ENCODE measurements around the gene TAOK2. TPM values are rescaled to one million over a fixed set of nuclear protein-coding genes. Genes with fewer than 3 reads are reported as not detected.

Gene TAOK2
- total and polyA plus RNA-seq, 2 of the 13 experiments (the other 11 are each of a cell fraction or from before 2014, with no cell fraction given) = 17.4 to 43.2 TPM

DNA sequence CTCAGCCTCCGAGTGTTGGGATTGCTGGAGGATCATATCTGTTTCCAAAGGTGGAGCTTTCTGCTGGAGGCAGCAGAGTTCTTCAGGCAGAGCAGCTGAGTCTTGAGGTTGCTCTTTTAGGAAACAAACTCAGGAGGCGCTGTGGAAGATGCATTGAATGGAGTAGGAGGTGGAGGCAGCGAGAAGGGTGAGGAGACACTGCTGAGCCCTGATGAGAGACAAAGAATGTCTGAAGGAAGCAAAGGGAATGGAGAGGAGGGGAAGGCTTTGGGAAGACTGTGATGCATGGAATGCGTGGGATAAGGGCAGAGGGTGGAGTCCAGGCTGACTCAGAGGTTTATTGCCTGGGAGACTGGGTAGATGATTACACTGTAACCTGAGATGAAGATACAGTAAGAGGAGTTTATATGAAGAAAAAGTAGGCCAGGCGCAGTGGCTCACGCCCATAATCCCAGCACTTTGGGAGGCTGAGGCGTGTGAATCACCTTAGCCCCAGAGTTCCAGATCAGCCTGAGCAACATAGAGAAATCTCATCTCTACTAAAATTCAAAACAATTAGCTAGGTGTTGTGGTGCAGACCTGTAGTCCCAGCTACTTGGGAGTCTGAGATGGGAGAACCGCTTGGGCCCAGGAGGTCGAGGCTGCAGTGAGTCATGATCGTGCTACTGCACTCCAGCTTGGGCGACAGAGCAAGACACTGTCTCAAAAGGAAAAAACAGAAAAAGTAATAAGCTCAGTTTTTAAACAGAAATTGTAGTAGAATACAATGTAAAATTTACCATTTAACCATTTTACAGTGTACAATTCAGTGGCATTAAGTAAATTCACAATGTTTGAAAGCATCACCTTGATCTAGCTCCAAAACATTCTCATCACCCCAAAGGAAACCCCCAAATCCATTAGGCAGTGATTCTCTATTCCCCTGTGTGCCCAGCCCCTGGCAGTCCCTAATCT lies 29.5 kb upstream of the TAOK2 start (continued):
- TF ChIP-seq, protein P1, sequence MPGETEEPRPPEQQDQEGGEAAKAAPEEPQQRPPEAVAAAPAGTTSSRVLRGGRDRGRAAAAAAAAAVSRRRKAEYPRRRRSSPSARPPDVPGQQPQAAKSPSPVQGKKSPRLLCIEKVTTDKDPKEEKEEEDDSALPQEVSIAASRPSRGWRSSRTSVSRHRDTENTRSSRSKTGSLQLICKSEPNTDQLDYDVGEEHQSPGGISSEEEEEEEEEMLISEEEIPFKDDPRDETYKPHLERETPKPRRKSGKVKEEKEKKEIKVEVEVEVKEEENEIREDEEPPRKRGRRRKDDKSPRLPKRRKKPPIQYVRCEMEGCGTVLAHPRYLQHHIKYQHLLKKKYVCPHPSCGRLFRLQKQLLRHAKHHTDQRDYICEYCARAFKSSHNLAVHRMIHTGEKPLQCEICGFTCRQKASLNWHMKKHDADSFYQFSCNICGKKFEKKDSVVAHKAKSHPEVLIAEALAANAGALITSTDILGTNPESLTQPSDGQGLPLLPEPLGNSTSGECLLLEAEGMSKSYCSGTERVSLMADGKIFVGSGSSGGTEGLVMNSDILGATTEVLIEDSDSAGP (CRISPR knock-in tag; IDR thresholded peaks at IDR 0.05; ENCODE audit: borderline replicate concordance) = no peak
- TF ChIP-seq ZFP82 (CRISPR knock-in tag; IDR thresholded peaks at IDR 0.05; ENCODE audit: borderline replicate concordance) (no peak), ZNF891 (CRISPR knock-in tag; IDR thresholded peaks at IDR 0.05) (no peak), POLR2AphosphoS5 (IDR thresholded peaks at IDR 0.05; ENCODE audit: low read depth, low read length) (no peak), ZNF253 (CRISPR knock-in tag; IDR thresholded peaks at IDR 0.05; ENCODE audit: borderline replicate concordance) (no peak), ZBTB7A (CRISPR knock-in tag; IDR thresholded peaks at IDR 0.05) (no peak), THAP11 (CRISPR knock-in tag; IDR thresholded peaks at IDR 0.05) (no peak; the same call in 1 of the 2 replicates), XBP1 (CRISPR knock-in tag; IDR thresholded peaks at IDR 0.05) (no peak), RFX1 (IDR thresholded peaks at IDR 0.05) (no peak), SNAPC2 (CRISPR knock-in tag; IDR thresholded peaks at IDR 0.05) (no peak), KDM1A (CRISPR knock-in tag; IDR thresholded peaks at IDR 0.05) (peak; percentile 46; the same call in 1 of the 2 replicates)
- TF ChIP-seq, protein P2, sequence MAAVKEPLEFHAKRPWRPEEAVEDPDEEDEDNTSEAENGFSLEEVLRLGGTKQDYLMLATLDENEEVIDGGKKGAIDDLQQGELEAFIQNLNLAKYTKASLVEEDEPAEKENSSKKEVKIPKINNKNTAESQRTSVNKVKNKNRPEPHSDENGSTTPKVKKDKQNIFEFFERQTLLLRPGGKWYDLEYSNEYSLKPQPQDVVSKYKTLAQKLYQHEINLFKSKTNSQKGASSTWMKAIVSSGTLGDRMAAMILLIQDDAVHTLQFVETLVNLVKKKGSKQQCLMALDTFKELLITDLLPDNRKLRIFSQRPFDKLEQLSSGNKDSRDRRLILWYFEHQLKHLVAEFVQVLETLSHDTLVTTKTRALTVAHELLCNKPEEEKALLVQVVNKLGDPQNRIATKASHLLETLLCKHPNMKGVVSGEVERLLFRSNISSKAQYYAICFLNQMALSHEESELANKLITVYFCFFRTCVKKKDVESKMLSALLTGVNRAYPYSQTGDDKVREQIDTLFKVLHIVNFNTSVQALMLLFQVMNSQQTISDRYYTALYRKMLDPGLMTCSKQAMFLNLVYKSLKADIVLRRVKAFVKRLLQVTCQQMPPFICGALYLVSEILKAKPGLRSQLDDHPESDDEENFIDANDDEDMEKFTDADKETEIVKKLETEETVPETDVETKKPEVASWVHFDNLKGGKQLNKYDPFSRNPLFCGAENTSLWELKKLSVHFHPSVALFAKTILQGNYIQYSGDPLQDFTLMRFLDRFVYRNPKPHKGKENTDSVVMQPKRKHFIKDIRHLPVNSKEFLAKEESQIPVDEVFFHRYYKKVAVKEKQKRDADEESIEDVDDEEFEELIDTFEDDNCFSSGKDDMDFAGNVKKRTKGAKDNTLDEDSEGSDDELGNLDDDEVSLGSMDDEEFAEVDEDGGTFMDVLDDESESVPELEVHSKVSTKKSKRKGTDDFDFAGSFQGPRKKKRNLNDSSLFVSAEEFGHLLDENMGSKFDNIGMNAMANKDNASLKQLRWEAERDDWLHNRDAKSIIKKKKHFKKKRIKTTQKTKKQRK (IDR thresholded peaks at IDR 0.05; ENCODE audit: low read length) = no peak
- TF ChIP-seq, protein P3, sequence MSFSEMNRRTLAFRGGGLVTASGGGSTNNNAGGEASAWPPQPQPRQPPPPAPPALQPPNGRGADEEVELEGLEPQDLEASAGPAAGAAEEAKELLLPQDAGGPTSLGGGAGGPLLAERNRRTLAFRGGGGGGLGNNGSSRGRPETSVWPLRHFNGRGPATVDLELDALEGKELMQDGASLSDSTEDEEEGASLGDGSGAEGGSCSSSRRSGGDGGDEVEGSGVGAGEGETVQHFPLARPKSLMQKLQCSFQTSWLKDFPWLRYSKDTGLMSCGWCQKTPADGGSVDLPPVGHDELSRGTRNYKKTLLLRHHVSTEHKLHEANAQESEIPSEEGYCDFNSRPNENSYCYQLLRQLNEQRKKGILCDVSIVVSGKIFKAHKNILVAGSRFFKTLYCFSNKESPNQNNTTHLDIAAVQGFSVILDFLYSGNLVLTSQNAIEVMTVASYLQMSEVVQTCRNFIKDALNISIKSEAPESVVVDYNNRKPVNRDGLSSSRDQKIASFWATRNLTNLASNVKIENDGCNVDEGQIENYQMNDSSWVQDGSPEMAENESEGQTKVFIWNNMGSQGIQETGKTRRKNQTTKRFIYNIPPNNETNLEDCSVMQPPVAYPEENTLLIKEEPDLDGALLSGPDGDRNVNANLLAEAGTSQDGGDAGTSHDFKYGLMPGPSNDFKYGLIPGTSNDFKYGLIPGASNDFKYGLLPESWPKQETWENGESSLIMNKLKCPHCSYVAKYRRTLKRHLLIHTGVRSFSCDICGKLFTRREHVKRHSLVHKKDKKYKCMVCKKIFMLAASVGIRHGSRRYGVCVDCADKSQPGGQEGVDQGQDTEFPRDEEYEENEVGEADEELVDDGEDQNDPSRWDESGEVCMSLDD (CRISPR knock-in tag; IDR thresholded peaks at IDR 0.05; ENCODE audit: borderline replicate concordance) = no peak
- TF ChIP-seq, protein P4, sequence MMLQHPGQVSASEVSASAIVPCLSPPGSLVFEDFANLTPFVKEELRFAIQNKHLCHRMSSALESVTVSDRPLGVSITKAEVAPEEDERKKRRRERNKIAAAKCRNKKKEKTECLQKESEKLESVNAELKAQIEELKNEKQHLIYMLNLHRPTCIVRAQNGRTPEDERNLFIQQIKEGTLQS (CRISPR knock-in tag; IDR thresholded peaks at IDR 0.05) = peak; percentile 70
- TF ChIP-seq, protein P5, sequence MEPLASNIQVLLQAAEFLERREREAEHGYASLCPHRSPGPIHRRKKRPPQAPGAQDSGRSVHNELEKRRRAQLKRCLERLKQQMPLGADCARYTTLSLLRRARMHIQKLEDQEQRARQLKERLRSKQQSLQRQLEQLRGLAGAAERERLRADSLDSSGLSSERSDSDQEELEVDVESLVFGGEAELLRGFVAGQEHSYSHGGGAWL (CRISPR knock-in tag; IDR thresholded peaks at IDR 0.05) = no peak
- TF ChIP-seq, protein P6, sequence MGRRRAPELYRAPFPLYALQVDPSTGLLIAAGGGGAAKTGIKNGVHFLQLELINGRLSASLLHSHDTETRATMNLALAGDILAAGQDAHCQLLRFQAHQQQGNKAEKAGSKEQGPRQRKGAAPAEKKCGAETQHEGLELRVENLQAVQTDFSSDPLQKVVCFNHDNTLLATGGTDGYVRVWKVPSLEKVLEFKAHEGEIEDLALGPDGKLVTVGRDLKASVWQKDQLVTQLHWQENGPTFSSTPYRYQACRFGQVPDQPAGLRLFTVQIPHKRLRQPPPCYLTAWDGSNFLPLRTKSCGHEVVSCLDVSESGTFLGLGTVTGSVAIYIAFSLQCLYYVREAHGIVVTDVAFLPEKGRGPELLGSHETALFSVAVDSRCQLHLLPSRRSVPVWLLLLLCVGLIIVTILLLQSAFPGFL (CRISPR knock-in tag; IDR thresholded peaks at IDR 0.05) = no peak
- TF ChIP-seq, protein P7, sequence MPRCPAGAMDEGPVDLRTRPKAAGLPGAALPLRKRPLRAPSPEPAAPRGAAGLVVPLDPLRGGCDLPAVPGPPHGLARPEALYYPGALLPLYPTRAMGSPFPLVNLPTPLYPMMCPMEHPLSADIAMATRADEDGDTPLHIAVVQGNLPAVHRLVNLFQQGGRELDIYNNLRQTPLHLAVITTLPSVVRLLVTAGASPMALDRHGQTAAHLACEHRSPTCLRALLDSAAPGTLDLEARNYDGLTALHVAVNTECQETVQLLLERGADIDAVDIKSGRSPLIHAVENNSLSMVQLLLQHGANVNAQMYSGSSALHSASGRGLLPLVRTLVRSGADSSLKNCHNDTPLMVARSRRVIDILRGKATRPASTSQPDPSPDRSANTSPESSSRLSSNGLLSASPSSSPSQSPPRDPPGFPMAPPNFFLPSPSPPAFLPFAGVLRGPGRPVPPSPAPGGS (CRISPR knock-in tag; IDR thresholded peaks at IDR 0.05) = no peak

Data from HepG2 (cell line).